Liver (tissue), 9 donors: Measurements from ENCODE around the gene ANKRD53. TPM values are rescaled to one million over a fixed set of nuclear protein-coding genes. Genes with fewer than 3 reads are reported as not detected.

Source experiments
- DNase-seq: peaks from one replicate; pipeline ENCODE4 v3.0.0-alpha.2; 2017; ENCODE audit warnings: low spot score
- H3K27ac ChIP-seq, 2 donors: one replicate each; pipeline ENCODE4 v1.7.0; 2013; ENCODE audit warnings: inconsistent platforms in 2 of 2, low read length in 2 of 2, control low read depth in 1 of 2, low read depth in 1 of 2, mild to moderate bottlenecking in 1 of 2
- H3K27me3 ChIP-seq, 4 donors: one replicate each; pipeline versions ENCODE4 v1.6.1 to v1.7.0; 2013; ENCODE audit warnings: low read length in 3 of 4, inconsistent platforms in 1 of 4, mild to moderate bottlenecking in 1 of 4, moderate library complexity in 1 of 4; ENCODE audit not compliant: control insufficient read depth in 4 of 4, insufficient read depth in 4 of 4
- H3K36me3 ChIP-seq, 4 donors: one replicate each; pipeline versions ENCODE4 v1.6.1 to v1.7.0; 2013; ENCODE audit warnings: low read length in 3 of 4, mild to moderate bottlenecking in 3 of 4, low read depth in 1 of 4, moderate library complexity in 1 of 4; ENCODE audit not compliant: control insufficient read depth in 4 of 4, insufficient read depth in 3 of 4
- H3K4me1 ChIP-seq, 4 donors: one replicate each; pipeline versions ENCODE4 v1.6.1 to v1.7.0; 2013; ENCODE audit warnings: low read length in 3 of 4, mild to moderate bottlenecking in 3 of 4, moderate library complexity in 1 of 4; ENCODE audit not compliant: control insufficient read depth in 4 of 4, insufficient read depth in 4 of 4
- H3K4me3 ChIP-seq, 3 donors: one replicate each; pipeline versions ENCODE4 v1.6.1 to v1.7.0; 2013; ENCODE audit warnings: low read length in 3 of 3, control low read depth in 1 of 3, low read depth in 1 of 3, mild to moderate bottlenecking in 1 of 3
- H3K9ac ChIP-seq, 2 donors: one replicate each; pipeline ENCODE4 v1.7.0; 2013; ENCODE audit warnings: low read length in 2 of 2, mild to moderate bottlenecking in 2 of 2, moderate library complexity in 2 of 2, control low read depth in 1 of 2, low read depth in 1 of 2
- H3K9me3 ChIP-seq, 4 donors: one replicate each; pipeline versions ENCODE4 v1.6.1 to v1.7.0; 2013; ENCODE audit warnings: low read length in 3 of 4; ENCODE audit not compliant: control insufficient read depth in 4 of 4
- FOXA2 ChIP-seq: IDR thresholded peaks from 2 replicates; pipeline ENCODE4 v1.6.1; 2016; ENCODE audit warnings: antibody characterized with exemption
- HNF4A ChIP-seq, 2 donors: conservative IDR thresholded peaks; 2 replicates each; pipeline ENCODE4 v1.6.1; 2016; ENCODE audit warnings: antibody characterized with exemption in 2 of 2, mild to moderate bottlenecking in 2 of 2
- JUND ChIP-seq, 2 donors: IDR thresholded peaks; 2 replicates each; pipeline ENCODE4 v1.6.1; 2016; ENCODE audit warnings: antibody characterized with exemption in 2 of 2
- RXRA ChIP-seq, 2 donors: IDR thresholded peaks; 2 replicates each; pipeline ENCODE4 v1.6.1; 2017 to 2018; ENCODE audit warnings: antibody characterized with exemption in 2 of 2, mild to moderate bottlenecking in 1 of 2
- TAF1 ChIP-seq: conservative IDR thresholded peaks from 2 replicates; pipeline ENCODE4 v1.6.1; 2016; ENCODE audit warnings: antibody characterized with exemption, mild to moderate bottlenecking
- YY1 ChIP-seq: IDR thresholded peaks from 2 replicates; pipeline ENCODE4 v1.6.1; 2016; ENCODE audit warnings: antibody characterized with exemption, mild to moderate bottlenecking
- WGBS: extraction: QIAGEN DNeasy Blood & Tissue Kit; methylation state at CpG from one replicate; pipeline ENCODE4 v1.1.7; 2013; 5-methylcytosine and 5-hydroxymethylcytosine counted together
- polyA plus RNA-seq, 2 donors: library from polyadenylated mRNA; stranded (reverse) in 1 of 2; unstranded in 1 of 2; fragments of 200-250 nt in 1 of 2; fragments of >200 nt in 1 of 2; fragmentation: Nextera tagmentation in 1 of 2; extraction: Ambion mirVana in 1 of 2; gene quantifications; one replicate each; pipeline versions ENCODE4 v1.2.1 to v1.2.3, GENCODE V29; 2013 to 2015
- total RNA-seq, 2 donors: library from RNA; depleted of rRNA; stranded (reverse); fragments of >200 nt; gene quantifications; one replicate each; pipeline ENCODE4 v1.2.3, GENCODE V29; 2014
- TF ChIP-seq, protein P1 (sequence below): IDR thresholded peaks from 2 replicates; pipeline ENCODE4 v1.6.1; 2016; ENCODE audit warnings: antibody characterized with exemption
- TF ChIP-seq, protein P2 (sequence below): IDR thresholded peaks from 2 replicates; pipeline ENCODE4 v1.6.1; 2016; ENCODE audit warnings: antibody characterized with exemption, mild to moderate bottlenecking
- donor health status: healthy.
- donor health status: healthy.
- donor health status: healthy.
- donor health status: healthy.
- donor health status: healthy.

The ANKRD53 gene
- total and polyA plus RNA-seq, 4 donors: 0.29 to 0.50 (median 0.39) TPM

DNA sequence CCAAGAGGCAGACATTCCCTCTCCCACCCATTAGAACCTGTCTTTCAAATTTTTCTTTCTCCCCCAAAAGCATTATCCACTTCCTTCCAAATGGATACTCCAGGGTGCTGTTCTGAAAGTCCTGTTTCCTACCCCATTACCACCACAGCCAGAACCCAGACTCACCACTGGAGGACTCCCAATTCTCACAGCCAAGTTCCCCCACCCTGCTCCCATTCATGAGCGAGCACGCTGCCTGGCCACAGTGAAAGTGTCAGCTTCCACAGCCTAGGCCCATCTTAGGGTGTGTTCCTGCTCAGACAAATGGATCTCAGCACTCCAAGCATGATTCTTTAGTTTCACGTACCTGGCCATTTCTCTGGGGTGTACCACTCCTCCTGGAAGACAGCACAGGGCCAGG lies 3.8 kb upstream of the ANKRD53 start (continued):
- no peak for TF ChIP-seq HNF4A (conservative IDR thresholded peaks at IDR 0.05)

DNA sequence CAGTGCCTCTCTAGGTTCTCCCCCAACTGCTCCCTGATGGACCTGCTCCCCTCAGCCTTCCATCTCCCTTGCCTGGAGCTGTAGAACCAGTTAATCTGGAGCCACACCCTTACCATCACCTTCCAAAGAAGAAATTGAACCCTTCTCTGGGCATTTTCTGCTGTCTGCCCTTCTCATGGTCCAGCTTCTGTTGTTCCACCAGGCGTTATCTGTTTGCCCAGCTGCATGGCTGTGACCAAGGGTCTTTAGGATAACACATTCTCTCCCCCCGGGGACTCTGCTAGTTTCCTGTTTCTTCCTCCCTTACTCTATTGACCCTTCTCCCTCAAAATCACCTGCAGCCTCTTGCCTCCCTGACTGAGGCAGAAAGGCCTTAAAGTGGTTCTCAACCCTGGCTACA lies 3.2 kb upstream of the ANKRD53 start:
- peaks cover 0 to 17% (median 13%) of the 10 kb centered on the region in 4 donors for H3K4me1 ChIP-seq
- TF ChIP-seq JUND (IDR thresholded peaks at IDR 0.05): no peak
- TF ChIP-seq FOXA2: no peak
- TF ChIP-seq, protein P1, sequence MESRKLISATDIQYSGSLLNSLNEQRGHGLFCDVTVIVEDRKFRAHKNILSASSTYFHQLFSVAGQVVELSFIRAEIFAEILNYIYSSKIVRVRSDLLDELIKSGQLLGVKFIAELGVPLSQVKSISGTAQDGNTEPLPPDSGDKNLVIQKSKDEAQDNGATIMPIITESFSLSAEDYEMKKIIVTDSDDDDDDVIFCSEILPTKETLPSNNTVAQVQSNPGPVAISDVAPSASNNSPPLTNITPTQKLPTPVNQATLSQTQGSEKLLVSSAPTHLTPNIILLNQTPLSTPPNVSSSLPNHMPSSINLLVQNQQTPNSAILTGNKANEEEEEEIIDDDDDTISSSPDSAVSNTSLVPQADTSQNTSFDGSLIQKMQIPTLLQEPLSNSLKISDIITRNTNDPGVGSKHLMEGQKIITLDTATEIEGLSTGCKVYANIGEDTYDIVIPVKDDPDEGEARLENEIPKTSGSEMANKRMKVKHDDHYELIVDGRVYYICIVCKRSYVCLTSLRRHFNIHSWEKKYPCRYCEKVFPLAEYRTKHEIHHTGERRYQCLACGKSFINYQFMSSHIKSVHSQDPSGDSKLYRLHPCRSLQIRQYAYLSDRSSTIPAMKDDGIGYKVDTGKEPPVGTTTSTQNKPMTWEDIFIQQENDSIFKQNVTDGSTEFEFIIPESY: no peak
- no peak for TF ChIP-seq YY1
- TF ChIP-seq TAF1: no peak
- TF ChIP-seq RXRA (IDR thresholded peaks at IDR 0.05): no peak
- H3K27ac ChIP-seq: no peak overlapping the region
- no peaks in the 10 kb centered on the region for H3K36me3 ChIP-seq
- WGBS: 78% methylated on average over 2 of the region's 2 CpGs
- no peak overlapping the region for H3K4me3 ChIP-seq
- H3K9me3 ChIP-seq: no peaks in the 10 kb centered on the region
- DNase-seq: no peak
- no peak overlapping the region for H3K9ac ChIP-seq
- no peaks in the 10 kb centered on the region for H3K27me3 ChIP-seq

DNA sequence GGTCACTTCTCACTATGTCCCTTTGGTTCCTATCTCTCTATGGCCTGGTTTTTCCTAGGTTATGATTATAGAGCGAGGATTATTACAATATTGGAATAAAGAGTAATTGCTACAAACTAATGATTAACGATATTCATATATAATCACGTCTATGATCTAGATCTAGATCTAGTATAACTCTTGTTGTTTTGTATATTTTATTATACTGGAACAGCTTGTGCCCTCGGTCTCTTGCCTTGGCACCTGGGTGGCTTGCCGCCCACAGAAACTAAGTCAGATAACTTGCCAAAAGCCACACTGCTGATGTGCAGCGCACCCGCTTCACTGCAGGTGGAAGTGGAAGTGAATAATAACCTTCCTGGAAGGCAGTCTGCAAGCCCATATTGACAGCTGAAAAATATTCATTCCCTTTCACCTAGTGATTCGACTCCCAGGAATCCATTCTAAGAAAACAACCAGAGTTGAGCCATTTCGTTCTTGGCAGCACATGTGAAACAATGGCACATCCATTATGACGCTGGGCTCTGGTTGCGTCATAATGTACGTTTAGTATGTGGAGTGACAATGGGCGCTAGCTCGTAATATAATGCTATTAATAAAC lies 725 bp upstream of the ANKRD53 start:
- DNase-seq: no peak
- peak overlapping the region in 1 of 3 donors; percentile 23 for H3K4me3 ChIP-seq
- peak; percentile 14 for TF ChIP-seq YY1
- TF ChIP-seq, protein P2, sequence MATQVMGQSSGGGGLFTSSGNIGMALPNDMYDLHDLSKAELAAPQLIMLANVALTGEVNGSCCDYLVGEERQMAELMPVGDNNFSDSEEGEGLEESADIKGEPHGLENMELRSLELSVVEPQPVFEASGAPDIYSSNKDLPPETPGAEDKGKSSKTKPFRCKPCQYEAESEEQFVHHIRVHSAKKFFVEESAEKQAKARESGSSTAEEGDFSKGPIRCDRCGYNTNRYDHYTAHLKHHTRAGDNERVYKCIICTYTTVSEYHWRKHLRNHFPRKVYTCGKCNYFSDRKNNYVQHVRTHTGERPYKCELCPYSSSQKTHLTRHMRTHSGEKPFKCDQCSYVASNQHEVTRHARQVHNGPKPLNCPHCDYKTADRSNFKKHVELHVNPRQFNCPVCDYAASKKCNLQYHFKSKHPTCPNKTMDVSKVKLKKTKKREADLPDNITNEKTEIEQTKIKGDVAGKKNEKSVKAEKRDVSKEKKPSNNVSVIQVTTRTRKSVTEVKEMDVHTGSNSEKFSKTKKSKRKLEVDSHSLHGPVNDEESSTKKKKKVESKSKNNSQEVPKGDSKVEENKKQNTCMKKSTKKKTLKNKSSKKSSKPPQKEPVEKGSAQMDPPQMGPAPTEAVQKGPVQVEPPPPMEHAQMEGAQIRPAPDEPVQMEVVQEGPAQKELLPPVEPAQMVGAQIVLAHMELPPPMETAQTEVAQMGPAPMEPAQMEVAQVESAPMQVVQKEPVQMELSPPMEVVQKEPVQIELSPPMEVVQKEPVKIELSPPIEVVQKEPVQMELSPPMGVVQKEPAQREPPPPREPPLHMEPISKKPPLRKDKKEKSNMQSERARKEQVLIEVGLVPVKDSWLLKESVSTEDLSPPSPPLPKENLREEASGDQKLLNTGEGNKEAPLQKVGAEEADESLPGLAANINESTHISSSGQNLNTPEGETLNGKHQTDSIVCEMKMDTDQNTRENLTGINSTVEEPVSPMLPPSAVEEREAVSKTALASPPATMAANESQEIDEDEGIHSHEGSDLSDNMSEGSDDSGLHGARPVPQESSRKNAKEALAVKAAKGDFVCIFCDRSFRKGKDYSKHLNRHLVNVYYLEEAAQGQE: no peak
- TF ChIP-seq, protein P1: no peak
- no peaks in the 10 kb centered on the region for H3K27me3 ChIP-seq
- H3K9ac ChIP-seq: peak overlapping the region in 1 of 2 donors; percentile 29
- peak overlapping the region; percentile 62 to 87 for H3K27ac ChIP-seq
- no peaks in the 10 kb centered on the region for H3K9me3 ChIP-seq
- H3K36me3 ChIP-seq: no peaks in the 10 kb centered on the region
- 23% methylated on average over 14 of the region's 14 CpGs for WGBS
- peaks cover 0 to 17% (median 13%) of the 10 kb centered on the region in 4 donors for H3K4me1 ChIP-seq
